HG03135 (cell line): ENCODE results near the gene ASMT.
"Not testable (repeated sequence)": the region's sequence is repeated elsewhere in the genome, so short reads cannot be mapped to it uniquely, and the experiment has no call there.

Experiments
- ATAC-seq: cut with Tn5 transposase; IDR thresholded peaks from one replicate; pipeline ENCODE4 v1.9.1; 2021; ENCODE audit warnings: mild to moderate bottlenecking, moderate library complexity; ENCODE audit not compliant: unreplicated experiment

The ASMT gene

DNA sequence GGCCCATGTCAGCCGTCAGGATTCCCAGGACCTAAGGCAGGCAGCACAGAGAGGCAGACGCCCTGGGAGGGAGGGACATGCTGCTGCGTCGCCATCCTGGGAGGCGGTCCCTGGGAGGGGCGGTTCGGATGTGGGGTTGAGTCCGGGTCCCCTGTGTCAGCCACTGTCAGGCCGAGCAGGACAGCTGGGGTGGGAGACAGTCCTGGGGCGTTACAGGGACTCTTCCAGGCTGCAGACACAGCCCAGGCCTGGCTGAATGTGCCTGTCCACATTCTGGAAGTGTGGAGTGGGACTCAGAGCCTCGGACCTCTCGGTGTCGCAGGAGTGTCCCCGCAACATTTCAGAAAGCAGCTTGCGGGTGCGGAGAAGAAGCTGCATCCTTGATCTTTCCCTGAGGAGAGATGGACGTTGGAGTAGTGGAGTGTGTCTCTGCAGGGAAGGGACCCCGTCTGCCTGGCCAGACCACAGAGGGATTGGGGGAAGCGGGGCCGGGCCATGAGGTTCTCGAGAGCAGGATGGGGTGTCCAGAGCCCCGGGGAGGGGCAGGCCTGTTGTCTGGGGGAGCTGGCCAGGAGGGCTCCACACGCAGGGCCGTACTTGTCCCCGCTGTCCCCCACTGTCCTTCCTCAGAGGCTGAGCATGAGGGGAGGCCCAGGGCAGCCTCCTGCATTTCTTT lies 17.4 kb upstream of the ASMT start:
- no peak for ATAC-seq

DNA sequence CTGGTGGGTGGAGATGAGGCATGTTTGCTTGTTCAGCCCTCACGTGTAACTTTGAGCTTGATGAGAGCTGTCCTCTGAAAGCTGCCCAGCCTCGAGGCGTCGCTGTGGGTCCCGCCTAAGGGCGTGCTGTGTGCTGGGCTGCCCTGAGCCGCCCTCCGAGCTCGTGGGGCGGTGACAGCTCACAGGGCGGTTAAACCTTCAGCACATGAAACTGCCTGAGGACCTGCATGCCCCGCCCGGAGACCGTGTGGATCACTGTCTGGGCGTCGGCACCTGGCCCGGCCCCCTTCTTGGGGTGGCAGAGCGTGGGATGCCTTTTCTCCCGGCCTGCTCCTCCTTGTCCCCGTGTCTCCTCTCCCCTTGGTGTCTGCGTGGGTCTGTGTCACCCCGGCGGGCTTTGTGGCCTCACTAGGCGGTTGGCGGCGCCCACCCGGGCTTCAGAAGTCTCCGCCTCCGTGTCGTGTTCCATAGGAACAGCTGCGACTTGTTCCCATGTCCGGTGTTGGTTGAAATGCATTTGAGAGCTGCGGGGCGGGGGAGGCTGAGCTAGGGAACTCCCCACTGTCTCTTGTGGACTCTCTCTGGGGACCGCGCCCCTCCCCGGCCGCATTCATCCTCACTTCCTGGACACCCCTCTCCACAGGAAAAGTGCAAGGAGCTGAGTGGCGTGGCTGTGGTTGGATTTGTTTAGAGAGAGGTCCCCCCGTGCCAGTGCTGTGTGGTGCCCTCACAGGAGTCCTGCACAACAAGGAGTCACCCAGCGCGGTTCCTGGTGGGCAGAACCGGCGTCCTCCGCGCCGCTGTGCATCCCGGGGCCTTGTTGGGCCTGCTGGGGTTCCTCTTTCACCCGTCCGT lies 16.6 kb upstream of the ASMT start:
- no peak for ATAC-seq

DNA sequence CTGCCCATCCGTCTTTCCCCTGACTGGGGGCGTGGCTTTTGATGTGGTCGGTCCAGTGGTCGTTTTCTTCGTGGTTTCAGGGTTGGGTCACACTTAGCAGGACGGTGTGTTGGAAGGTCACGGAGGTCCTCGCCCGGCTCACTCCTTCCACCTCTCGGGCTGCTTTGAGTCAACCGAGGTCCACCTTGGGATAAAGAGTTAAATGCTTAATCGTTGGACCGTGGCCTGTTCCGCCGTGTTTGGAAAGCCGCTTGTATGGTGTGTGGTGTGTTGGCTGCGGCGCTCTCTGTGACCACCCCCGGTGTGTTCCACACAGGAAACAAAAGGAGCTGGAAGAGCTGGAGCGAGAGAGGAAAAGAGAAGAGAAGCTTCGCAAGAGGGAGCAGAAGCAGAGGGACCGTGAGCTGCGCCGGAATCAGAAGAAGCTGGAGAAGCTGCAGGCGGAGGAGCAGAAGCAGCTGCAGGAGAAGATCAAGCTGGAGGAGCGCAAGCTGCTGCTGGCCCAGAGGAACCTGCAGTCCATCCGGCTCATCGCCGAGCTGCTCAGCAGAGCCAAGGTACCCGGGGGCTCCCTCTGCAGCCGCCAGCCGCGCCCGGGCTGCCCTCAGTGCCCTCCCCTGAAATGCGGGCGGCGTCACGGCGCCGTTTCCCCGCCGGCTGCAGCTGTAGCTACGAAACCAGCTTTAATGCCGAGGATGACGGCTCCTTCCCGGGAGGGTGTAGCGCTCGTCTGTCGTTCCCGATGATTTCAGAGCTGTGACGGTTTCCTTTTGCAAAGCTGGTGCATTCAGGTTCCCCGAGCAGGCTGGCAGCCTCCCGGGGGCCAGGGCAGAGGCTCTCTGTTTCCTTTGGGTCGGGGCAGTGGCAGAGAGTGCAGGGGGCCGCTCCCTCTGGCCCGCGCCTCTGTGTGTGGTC lies 15.7 kb upstream of the ASMT start:
- no peak for ATAC-seq

DNA sequence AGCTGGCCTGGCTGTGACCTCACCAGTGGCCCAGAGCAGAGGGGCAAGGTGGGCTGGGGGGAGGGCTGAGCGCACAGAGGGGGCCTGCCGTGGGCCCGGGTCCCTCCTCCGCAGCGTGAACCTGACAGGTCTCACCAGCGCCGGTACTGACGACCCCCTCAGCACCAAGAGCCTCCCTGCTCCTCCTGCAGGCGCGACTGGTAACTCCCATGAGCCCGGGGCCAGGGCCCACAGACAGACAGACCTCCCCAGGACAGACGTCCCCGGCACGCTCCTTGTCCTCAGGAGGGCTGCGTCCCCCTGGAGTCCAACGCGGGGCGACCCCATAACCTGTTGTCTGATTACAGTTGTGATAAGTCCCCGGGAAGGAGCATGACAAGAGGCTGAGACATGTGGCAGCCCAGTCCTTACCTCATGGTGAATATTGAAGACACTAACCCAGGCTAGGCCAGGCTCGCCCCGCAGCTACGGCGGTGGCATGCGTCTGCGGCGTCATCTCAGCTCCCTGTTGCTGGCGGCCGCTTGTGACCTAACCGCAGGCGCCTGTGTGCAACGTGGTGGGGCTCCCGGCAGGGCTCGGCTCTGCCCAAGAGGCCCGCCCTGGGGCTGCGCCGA lies 15.0 kb upstream of the ASMT start:
- ATAC-seq = no peak

DNA sequence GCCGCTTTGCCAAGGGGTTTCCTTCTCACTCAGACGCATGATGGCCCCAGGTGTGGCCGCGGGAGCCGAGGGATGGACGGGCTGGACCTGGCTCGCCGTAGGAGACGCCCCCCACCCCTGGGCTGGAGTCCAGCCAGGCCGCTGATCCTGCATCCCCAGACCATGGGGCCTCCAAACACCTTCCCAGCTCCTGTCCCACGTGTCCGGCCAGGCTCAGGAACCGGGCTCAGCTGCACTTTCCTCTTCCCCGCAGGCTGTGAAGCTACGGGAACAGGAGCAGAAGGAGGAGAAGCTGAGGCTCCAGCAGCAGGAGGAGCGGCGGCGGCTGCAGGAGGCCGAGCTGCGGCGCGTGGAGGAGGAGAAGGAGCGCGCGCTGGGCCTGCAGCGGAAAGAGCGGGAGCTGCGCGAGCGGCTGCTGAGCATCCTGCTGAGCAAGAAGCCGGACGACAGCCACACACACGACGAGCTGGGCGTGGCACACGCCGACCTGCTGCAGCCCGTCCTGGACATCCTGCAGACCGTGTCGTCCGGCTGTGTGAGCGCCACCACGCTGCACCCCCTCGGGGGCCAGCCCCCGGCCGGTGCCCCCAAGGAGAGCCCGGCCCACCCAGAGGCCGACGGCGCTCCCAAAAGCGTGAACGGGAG lies 14.3 kb upstream of the ASMT start:
- ATAC-seq = no peak

DNA sequence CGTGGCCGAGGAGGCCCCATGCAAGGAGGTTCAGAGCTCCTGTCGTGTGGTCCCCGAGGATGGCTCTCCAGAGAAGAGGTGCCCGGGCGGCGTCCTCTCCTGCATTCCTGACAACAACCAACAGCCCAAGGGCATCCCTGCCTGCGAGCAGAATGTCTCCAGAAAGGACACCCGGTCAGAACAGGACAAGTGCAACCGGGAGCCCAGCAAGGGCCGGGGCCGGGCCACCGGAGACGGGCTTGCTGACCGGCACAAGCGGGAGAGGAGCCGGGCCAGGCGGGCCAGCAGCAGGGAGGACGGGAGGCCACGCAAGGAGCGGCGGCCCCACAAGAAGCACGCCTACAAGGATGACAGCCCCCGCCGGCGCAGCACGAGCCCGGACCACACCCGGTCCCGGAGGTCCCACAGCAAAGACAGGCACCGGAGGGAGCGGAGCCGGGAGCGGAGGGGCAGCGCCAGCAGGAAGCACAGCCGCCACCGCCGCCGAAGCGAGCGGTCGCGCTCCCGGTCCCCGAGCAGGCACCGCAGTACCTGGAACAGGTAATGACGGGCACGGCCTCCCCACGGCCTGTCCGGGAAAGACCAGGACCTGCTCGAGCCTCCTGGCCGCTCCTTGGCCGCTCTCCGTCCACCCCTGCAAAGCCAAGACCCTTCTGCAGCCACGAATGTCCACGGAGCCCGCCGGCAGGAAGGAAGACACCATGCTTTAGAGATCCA lies 13.7 kb upstream of the ASMT start:
- no peak for ATAC-seq

DNA sequence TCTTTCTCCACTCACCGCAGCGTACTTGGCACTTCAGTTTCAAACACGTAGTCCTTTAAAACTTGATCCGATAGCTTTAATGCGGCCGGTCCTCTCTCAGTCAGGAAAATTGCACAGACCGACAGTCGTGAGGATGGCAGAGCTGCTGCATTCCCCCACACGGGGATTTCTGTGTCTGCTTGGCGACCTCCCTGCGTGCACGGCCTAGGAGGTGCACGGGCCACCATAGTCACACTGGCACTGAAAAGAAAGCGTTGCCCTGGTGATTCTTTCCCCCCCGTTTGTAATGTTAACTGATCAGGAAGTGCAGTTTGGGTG lies 13.1 kb upstream of the ASMT start:
- ATAC-seq = no peak

DNA sequence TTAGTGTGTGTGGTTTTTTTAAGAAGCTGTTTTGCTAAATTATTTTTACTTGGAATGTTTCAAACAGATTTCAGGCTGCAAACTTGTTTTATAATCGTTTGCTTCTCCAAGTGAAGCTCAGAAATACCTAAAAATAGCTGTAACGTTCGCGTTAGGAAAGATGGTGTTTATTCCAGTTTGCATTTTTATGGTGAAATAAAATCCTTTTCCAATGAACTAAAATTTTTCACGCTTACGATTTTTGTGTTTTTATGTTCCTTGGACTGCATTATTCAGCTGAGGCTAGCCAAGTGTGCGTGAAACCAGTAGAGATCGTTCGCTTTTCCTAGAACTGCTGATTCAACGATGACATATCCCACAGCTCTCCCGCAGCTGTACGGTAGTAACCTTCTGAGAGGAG lies 12.6 kb upstream of the ASMT start:
- no peak for ATAC-seq

DNA sequence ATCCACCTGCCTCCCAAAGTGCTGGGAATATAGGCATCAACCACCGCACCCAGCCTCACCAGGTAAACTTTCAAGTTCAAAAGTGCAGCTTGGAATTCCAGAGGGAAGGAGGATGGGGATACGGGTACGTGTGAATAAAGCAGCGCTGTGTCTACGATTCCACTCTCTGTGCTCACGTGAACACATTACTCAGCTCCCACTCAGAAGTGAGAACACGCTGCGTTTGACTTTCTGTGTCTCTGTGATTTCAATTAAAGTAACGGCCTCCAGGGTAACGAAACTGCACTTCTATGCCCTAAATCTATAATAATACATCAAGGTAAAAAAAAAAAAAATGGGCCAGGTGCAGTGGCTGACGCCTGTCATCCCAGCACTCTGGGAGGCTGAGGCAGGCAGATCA lies 8.4 kb upstream of the ASMT start:
- no peak for ATAC-seq

DNA sequence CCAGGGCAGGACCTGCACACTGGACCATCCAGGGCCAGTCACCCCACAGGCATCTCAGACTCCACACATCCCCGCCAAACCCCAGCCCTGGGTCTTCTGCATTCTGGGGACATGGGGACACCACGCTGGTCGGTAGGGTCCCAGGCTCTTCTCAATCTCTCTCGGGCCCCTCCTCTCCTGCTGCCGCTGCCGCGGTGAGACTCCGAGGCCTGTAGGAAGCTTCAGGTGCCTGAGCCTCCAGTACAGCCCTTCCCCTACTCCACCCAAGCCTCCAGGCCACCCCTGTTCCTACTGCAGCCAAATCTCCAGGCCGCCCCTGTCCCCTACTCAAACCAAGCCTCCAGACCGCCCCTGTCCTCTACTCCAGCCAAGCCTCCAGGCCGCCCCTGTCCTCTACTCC lies 5.5 kb upstream of the ASMT start:
- no peak for ATAC-seq

DNA sequence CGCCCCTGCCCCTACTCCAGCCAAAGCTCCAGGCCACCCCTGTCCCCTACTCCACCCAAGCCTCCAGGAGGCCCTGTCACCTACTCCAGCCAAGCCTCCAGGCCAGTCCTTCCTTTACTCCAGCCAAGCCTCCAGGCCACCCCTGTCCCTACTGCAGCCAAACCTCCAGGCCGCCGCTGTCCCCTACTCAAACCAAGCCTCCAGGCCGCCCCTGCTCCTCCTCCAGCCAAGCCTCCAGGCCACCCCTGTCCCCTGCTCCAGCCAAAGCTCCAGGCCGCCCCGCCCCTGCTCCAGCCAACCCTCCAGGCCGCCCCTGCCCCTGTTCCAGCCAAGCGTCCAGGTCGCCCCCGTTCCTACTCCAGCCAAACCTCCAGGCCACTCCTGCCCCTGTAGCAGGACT lies 5.1 kb upstream of the ASMT start:
- ATAC-seq = no peak

DNA sequence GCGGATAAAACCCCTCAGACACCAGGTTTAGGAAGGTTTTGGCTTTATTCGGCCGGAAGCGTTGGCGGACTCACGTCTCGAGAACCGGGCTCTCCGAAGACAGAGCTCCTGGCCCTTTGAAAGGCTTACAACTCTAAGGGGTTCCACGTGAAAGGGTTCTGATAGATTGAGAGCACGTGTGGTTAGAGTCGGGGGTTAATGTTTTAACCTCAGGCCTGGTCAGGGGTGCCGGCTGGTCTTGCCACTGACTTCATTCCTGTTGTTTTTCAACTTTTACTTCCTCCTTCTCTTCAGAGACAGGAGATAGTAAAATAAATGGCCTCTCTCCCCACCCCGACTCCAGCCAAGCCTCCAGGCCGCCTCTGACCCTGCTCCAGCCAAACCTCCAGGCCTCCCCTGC lies 4.7 kb upstream of the ASMT start:
- no peak for ATAC-seq

DNA sequence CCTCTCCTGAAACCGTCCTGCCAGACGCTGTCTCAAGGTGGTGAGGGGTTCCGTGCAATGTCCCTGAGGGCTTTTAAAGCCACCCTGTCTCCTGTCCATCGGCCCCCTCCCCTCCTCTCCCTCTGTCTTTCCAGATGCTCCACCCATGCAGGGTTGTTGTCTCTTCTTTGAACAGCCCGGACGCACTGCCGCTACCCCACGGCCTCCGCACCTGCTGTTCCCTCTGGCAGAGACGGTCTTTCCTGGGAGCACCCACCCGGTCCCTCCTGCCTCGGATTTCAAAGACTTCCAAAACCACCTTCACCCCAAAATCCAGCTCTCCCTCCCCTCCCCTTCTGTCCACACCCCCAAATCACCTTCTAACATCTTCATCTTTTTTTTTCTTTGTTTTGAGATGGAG lies 4.1 kb upstream of the ASMT start:
- ATAC-seq = no peak

DNA sequence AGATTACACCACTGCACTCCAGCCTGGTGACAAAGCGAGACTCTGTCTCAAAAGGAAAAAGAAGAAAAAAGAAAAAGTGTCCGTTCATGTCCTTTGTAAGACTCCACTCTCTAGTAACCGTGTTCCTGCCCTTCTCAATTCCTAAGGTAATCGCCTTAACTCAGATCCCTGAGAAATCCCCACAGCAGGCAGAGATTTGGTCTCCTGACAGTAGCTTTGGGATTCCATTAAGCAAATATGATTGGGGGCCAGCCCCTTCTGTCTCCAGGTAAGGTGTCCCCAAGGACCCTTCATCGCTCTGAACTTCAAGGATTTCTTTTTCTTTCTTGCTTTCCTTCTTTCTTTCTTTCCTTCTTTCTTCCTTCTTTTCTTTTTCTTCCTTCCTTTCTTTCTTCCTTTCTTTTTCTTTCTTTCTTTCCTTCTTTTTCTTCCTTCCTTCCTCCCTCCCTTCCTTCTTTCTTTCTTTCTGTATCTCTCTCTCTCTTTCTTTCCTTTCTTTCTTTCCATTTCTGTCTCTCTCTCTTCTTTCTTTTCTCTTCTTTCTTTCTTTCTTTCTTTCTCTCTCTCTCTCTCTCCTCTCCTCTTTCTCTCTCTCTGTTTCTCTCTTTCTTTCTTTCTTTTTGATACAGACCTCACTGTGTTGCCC lies 2.1 kb upstream of the ASMT start:
- ATAC-seq = no peak

DNA sequence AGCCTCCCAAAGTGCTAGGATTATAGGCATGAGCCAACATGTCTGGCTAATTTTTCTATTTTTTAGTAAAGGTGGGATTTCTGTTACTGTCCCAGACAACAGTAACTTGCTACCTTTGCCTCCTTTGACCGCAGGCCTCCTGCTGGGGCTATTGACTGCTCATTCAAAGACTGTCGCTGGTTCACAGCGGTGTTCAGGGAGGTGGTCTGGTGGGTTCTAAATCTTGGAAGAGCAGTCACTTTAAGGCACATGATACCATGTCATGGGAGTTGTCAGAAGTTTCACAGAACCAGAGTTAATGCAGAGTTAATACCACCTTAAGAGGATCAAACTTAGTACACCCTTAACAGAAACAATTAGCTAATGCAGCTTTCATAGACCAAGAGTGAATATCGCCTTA lies 3.8 kb downstream of the ASMT start:
- ATAC-seq = no peak

DNA sequence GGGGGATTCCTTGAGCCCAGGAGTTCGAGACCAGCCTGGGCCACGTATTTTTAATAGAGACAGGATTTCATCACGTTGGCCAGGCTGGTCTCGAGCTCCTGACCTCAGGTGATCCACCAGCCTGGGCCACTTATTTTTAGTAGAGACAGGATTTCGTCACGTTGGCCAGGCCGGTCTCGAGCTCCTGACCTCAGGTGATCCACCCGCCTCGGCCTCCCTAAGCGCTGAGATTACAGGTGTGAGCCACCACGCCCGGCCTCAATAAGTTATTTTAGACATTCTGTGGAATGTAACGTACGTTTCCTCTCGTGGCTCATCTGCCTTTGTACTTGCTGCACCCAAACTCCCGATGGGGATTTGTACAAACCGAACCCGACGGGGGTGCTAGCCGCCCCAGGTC lies 8.8 kb downstream of the ASMT start:
- no peak for ATAC-seq

DNA sequence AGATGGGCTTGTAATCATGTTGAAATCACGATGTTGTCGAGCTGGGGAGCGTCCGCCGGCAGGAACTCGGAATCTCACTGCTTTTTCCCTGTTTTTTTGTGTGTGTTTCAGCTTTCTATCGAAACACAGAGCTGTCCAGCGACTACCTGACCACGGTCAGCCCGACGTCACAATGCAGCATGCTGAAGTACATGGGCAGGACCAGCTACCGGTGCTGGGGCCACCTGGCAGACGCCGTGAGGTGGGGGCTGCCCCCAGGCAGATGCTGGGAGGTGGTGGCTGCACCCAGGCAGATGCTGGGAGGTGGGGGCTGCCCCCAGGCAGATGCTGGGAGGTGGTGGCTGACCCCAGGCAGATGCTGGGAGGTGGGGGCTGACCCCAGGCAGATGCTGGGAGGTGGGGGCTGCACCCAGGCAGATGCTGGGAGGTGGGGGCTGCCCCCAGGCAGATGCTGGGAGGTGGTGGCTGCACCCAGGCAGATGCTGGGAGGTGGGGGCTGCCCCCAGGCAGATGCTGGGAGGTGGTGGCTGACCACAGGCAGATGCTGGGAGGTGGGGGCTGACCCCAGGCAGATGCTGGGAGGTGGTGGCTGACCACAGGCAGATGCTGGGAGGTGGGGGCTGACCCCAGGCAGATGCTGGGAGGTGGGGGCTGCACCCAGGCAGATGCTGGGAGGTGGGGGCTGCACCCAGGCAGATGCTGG lies 9.4 kb downstream of the ASMT start:
- not testable (repeated sequence) for ATAC-seq

DNA sequence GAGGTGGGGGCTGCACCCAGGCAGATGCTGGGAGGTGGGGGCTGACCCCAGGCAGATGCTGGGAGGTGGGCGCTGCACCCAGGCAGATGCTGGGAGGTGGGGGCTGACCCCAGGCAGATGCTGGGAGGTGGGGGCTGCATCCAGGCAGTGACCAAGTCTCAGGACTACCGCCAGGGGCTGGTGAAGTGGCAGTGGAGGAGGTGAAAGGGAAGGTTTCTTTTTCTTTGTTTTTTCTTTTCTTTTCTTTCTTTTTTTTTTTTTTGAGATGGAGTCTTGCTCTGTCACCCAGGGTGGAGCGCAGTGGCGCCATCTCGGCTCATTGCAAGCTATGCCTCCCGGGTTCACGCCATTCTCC lies 10.0 kb downstream of the ASMT start:
- ATAC-seq = not testable (repeated sequence)

DNA sequence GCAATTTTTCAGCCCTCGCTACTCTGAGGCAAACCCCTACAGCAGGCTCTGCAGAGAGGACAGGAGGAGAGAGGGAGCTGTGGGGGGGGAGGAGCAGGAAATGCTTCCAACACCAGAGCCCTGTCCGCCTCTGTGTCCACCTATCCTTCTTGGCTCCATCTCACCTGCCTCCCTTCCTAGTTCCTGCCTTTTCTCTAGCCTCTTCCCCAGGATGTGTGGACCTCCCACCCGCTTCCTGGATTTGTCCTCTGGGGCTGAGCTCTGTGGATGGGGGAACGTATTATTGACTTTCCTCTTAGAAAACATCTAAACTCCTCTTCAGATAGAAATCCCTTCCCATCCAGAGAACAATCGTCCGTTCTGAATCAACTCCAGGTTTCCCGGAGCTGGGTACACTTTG lies 14.4 kb downstream of the ASMT start:
- no peak for ATAC-seq
